ENCODE data around the gene C11orf86. TPM values are rescaled to one million over a fixed set of nuclear protein-coding genes. Genes with fewer than 3 reads are reported as not detected.
A peak's percentile ranks its signal among the peaks of the same experiment; 100 is the strongest.

Gene C11orf86
- total RNA-seq, 4 donors from 2014 or later, result 81.7 to 439 (median 153) TPM

GRCh38 chr11:67024410-67024809 lies 49.3 kb downstream of the C11orf86 start:
- DNase-seq, result peak in 1 of 3 donors; percentile 24
- Histone ChIP-seq H3K36me3 (no peaks in the 10 kb centered on the region), H3K4me1 (peaks cover 0 to 24% (median 16%) of the 10 kb centered on the region in 4 donors), H3K27me3 (peaks cover 0 to 8% of the 10 kb centered on the region in 2 donors), H3K4me3 (no peak overlapping the region), H3K9me3 (no peaks in the 10 kb centered on the region), H3K27ac (no peak overlapping the region)
- TF ChIP-seq POLR2A (IDR thresholded peaks at IDR 0.05) (no peak), CTCF (IDR thresholded peaks at IDR 0.05) (no peak)

- DNase-seq, result no peak
- H3K9me3 ChIP-seq, result no peaks in the 10 kb centered on the region
- H3K27me3 ChIP-seq, result peaks cover 0 to 8% of the 10 kb centered on the region in 2 donors
- H3K27ac ChIP-seq, result no peak overlapping the region
- H3K4me1 ChIP-seq, result peaks cover 0 to 24% (median 16%) of the 10 kb centered on the region in 4 donors
- H3K4me3 ChIP-seq, result no peak overlapping the region
- TF ChIP-seq CTCF (IDR thresholded peaks at IDR 0.05) (no peak), POLR2A (IDR thresholded peaks at IDR 0.05) (no peak)
- H3K36me3 ChIP-seq, result no peaks in the 10 kb centered on the region
Observed at GRCh38 chr11:67024966-67025365, 49.9 kb downstream of the C11orf86 start.

GRCh38 chr11:67025750-67026149 lies 50.6 kb downstream of the C11orf86 start:
- Histone ChIP-seq H3K4me3 (no peak overlapping the region), H3K4me1 (peaks cover 0 to 24% (median 16%) of the 10 kb centered on the region in 4 donors), H3K9me3 (no peaks in the 10 kb centered on the region), H3K27me3 (peaks cover 0 to 8% of the 10 kb centered on the region in 2 donors), H3K36me3 (no peaks in the 10 kb centered on the region), H3K27ac (no peak overlapping the region)
- DNase-seq, result no peak
- TF ChIP-seq CTCF (IDR thresholded peaks at IDR 0.05), result no peak
- TF ChIP-seq POLR2A (IDR thresholded peaks at IDR 0.05), result no peak

Small RNA genes within 50 kb of the gene (small RNA-seq; reads per million reads assigned to genes)
- 0 to 0.25 reads per million in 2 donors for gene MIR3163

Other genes with a start within 250 kb of the C11orf86 start
- 10 to 100 TPM in 2 of 4 donors, 1 to 10 TPM in 2; 1.7 to 23.1 (median 6.0) TPM for gene SPTBN2, start 246.1 kb upstream of the C11orf86 start, total RNA-seq
- 10 to 100 TPM in 3 of 4 donors, 1 to 10 TPM in 1; 6.6 to 57.7 (median 38.0) TPM for gene RCE1, start 131.9 kb upstream of the C11orf86 start, total RNA-seq
- gene LRFN4, start 118.2 kb upstream of the C11orf86 start, total RNA-seq, result 1 to 10 TPM; 2.5 to 9.0 (median 4.3) TPM
- gene PC, start 16.9 kb upstream of the C11orf86 start, total RNA-seq, result 10 to 100 TPM; 15.7 to 88.9 (median 77.2) TPM
- 1 to 10 TPM in 2 of 4 donors, not detected in 2; 1.1 to 3.9 TPM for gene SYT12, start 47.8 kb downstream of the C11orf86 start, total RNA-seq
- 10 to 100 TPM in 3 of 4 donors, 1 to 10 TPM in 1; 9.9 to 26.3 (median 21.2) TPM for gene RHOD, start 81.5 kb downstream of the C11orf86 start, total RNA-seq
- 100 to 1,000 TPM in 2 of 4 donors, 10 to 100 TPM in 2; 76.7 to 225 (median 105) TPM for gene KDM2A, start 144.0 kb downstream of the C11orf86 start, total RNA-seq